HepG2 (cell line): ENCODE results near the gene EMC9. TPM values are rescaled to one million over a fixed set of nuclear protein-coding genes. Genes with fewer than 3 reads are reported as not detected.

Experiments
- ATAD3A ChIP-seq: sonication (generic); formaldehyde crosslinking; IDR thresholded peaks from 2 replicates; pipeline ENCODE4 v1.4.0; 2020; ENCODE audit warnings: missing genetic modification reagents
- CBX2 ChIP-seq, 2 experiments: fragments of 200-600 bp in 1 of 2; sonication (generic); formaldehyde crosslinking in 1 of 2; IDR thresholded peaks; 2 replicates each; pipeline versions ENCODE4 v1.7.0 to v1.8.1; 2018 to 2022; ENCODE audit warnings: low read depth in 2 of 2, low read length in 1 of 2, mild to moderate bottlenecking in 1 of 2, missing genetic modification reagents in 1 of 2
- CC2D1A ChIP-seq: sonication (generic); formaldehyde crosslinking; IDR thresholded peaks from 2 replicates; pipeline ENCODE4 v1.8.1; 2023; ENCODE audit warnings: mild to moderate bottlenecking, missing genetic modification reagents
- FOXC1 ChIP-seq: sonication (generic); formaldehyde crosslinking; IDR thresholded peaks from 2 replicates; pipeline ENCODE4 v1.8.0; 2022; ENCODE audit warnings: mild to moderate bottlenecking, missing genetic modification reagents, borderline replicate concordance
- HHEX ChIP-seq: IDR thresholded peaks from 2 replicates; pipeline ENCODE4 v1.6.1; 2016; ENCODE audit warnings: control low read depth
- HMGA1 ChIP-seq: sonication (generic); formaldehyde crosslinking; conservative IDR thresholded peaks from 2 replicates; pipeline ENCODE4 v1.4.0; 2020; ENCODE audit warnings: missing genetic modification reagents
- HNRNPH1 ChIP-seq: fragments of 200-400 bp; formaldehyde crosslinking; optimal IDR thresholded peaks from 2 replicates; pipeline ENCODE3; 2017; ENCODE audit warnings: mild to moderate bottlenecking, low read depth, low read length
- KDM2A ChIP-seq: sonication (generic); formaldehyde crosslinking; IDR thresholded peaks from 2 replicates; pipeline ENCODE4 v1.4.0; 2020; ENCODE audit warnings: low read depth, missing genetic modification reagents, borderline replicate concordance
- MED1 ChIP-seq: sonication (generic); formaldehyde crosslinking; IDR thresholded peaks from 2 replicates; pipeline ENCODE4 v1.4.0; 2020; ENCODE audit warnings: missing genetic modification reagents
- NCOR1 ChIP-seq: fragments of 200-600 bp; sonication (generic); IDR thresholded peaks from 2 replicates; pipeline ENCODE4 v1.7.0; 2017; ENCODE audit warnings: antibody characterized with exemption, low read length, borderline replicate concordance
- NFIC ChIP-seq: IDR thresholded peaks from 2 replicates; pipeline ENCODE4 v1.6.1; 2012; ENCODE audit warnings: mild to moderate bottlenecking, low read length, inconsistent platforms
- RAD21 ChIP-seq: fragments of 450-650 bp; formaldehyde crosslinking; IDR thresholded peaks from 2 replicates; pipeline ENCODE4 v1.5.0; 2020; ENCODE audit warnings: mild to moderate bottlenecking
- RBFOX2 ChIP-seq: fragments of 200-400 bp; formaldehyde crosslinking; IDR thresholded peaks from 2 replicates; pipeline ENCODE4 v1.6.1; 2017; ENCODE audit warnings: low read depth, mild to moderate bottlenecking, low read length
- RFX3 ChIP-seq: IDR thresholded peaks from 2 replicates; pipeline ENCODE4 v1.6.1; 2016; ENCODE audit warnings: missing biosample characterization, missing genetic modification reagents
- RFXAP ChIP-seq: sonication (generic); formaldehyde crosslinking; IDR thresholded peaks from 2 replicates; pipeline ENCODE4 v1.4.0; 2020; ENCODE audit warnings: missing genetic modification reagents, borderline replicate concordance
- TGIF2 ChIP-seq: IDR thresholded peaks from 2 replicates; pipeline ENCODE4 v1.6.1; 2016; ENCODE audit warnings: control low read depth, missing compliant biosample characterization
- ZNF10 ChIP-seq: sonication (generic); formaldehyde crosslinking; IDR thresholded peaks from 2 replicates; pipeline ENCODE4 v1.4.0; 2020; ENCODE audit warnings: mild to moderate bottlenecking, low read depth, missing genetic modification reagents, borderline replicate concordance
- ZNF121 ChIP-seq: sonication (generic); formaldehyde crosslinking; IDR thresholded peaks from 2 replicates; pipeline ENCODE4 v1.5.0; 2020; ENCODE audit warnings: mild to moderate bottlenecking, missing genetic modification reagents
- ZNF251 ChIP-seq: sonication (generic); formaldehyde crosslinking; IDR thresholded peaks from 2 replicates; pipeline ENCODE4 v1.9.0; 2021; ENCODE audit warnings: mild to moderate bottlenecking, missing genetic modification reagents
- ZNF343 ChIP-seq: sonication (generic); formaldehyde crosslinking; IDR thresholded peaks from 2 replicates; pipeline ENCODE4 v1.4.0; 2020; ENCODE audit warnings: mild to moderate bottlenecking, missing genetic modification reagents
- ZNF350 ChIP-seq: sonication (generic); formaldehyde crosslinking; IDR thresholded peaks from 2 replicates; pipeline ENCODE4 v1.4.0; 2020; ENCODE audit warnings: mild to moderate bottlenecking, low read depth, missing genetic modification reagents, borderline replicate concordance
- ZNF672 ChIP-seq: sonication (generic); formaldehyde crosslinking; IDR thresholded peaks from 2 replicates; pipeline ENCODE4 v1.8.1; 2022; ENCODE audit warnings: missing genetic modification reagents
- ZNF678 ChIP-seq: sonication (generic); formaldehyde crosslinking; IDR thresholded peaks from 2 replicates; pipeline ENCODE4 v1.4.0; 2020; ENCODE audit warnings: mild to moderate bottlenecking, missing genetic modification reagents
- ZNF792 ChIP-seq: IDR thresholded peaks from 2 replicates; pipeline ENCODE4 v1.6.1; 2016
- polyA plus RNA-seq, 8 experiments: library from polyadenylated mRNA; depleted of rRNA in 3 of 8; stranded (reverse) in 7 of 8; unstranded in 1 of 8; fragments of >200 nt; fragmentation: Illumina TruSeq in 4 of 8; extraction: Trizol in 4 of 8; gene quantifications; 2 replicates each; pipeline versions ENCODE4 v1.2.1 to v1.2.3, GENCODE V29; 2011 to 2016; ENCODE audit warnings: low read depth in 4 of 8, missing spikeins in 1 of 8, mixed read lengths in 1 of 8; ENCODE audit not compliant: insufficient read depth in 1 of 8
- total RNA-seq, 5 experiments: library from RNA; depleted of rRNA; stranded (reverse); fragments of >200 nt; fragmentation: Illumina TruSeq; extraction: Trizol; gene quantifications; 2 replicates each; pipeline ENCODE4 v1.2.3, GENCODE V29; 2016; ENCODE audit warnings: low read depth in 1 of 5
- TF ChIP-seq, protein P1 (sequence below): sonication (generic); formaldehyde crosslinking; IDR thresholded peaks from 2 replicates; pipeline ENCODE4 v1.5.1; 2020; ENCODE audit warnings: missing genetic modification reagents, mild to moderate bottlenecking, borderline replicate concordance
- TF ChIP-seq, protein P2 (sequence below): sonication (generic); formaldehyde crosslinking; IDR thresholded peaks from 2 replicates; pipeline ENCODE4 v1.4.0; 2020; ENCODE audit warnings: mild to moderate bottlenecking, missing genetic modification reagents
- TF ChIP-seq, protein P3 (sequence below): sonication (generic); formaldehyde crosslinking; IDR thresholded peaks from 2 replicates; pipeline ENCODE4 v1.8.1; 2022; ENCODE audit warnings: low read depth, mild to moderate bottlenecking, missing genetic modification reagents

The EMC9 gene
- total and polyA plus RNA-seq, 2 of the 13 experiments (the other 11 are each of a cell fraction or from before 2014, with no cell fraction given) = 60.5 to 78.7 TPM

DNA sequence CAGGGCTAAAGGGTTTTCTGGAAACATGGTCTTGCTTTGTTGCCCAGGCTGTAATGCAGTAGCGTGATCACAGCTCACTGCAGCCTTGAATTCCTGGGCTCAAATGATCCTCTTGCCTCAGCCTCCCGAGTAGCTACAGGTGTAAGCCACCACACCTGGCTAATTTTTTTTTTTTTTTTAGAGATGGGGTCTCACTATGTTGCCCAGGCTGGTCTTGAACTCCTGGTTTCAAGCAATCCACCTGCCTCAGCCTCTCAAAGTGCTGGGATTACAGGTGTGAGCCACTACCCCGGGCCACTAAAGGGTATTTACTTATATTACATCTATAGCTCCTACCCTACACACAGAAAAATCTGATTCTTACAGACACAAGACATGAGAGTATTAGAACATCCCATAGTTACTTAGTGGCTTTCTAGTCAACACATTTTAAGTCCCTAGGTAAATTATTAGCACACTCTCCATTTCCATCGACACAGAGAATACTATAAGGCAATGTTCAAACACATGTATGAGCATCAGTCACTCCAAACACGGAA is 33.0 kb downstream of the EMC9 start (continued):
- TF ChIP-seq KDM2A (CRISPR knock-in tag) (no peak), FOXC1 (CRISPR knock-in tag) (peak; percentile 22; the same call in 1 of the 2 replicates), ZNF121 (CRISPR knock-in tag) (peak; percentile 92), ZNF792 (CRISPR knock-in tag) (no peak), HHEX (peak; percentile 5; the same call in 1 of the 2 replicates), TGIF2 (CRISPR knock-in tag) (no peak), MED1 (CRISPR knock-in tag) (no peak), NCOR1 (no peak), ATAD3A (CRISPR knock-in tag) (no peak), RFX3 (no peak), HMGA1 (CRISPR knock-in tag) (peak; percentile 99; the same call in 1 of the 2 replicates), ZNF251 (CRISPR knock-in tag) (no peak), ZNF10 (CRISPR knock-in tag) (no peak), ZNF678 (CRISPR knock-in tag) (no peak; the same call in 1 of the 2 replicates), CBX2 (IDR thresholded peaks at IDR 0.05; ENCODE audit: low read depth, low read length) (no peak), CBX2 (CRISPR knock-in tag; IDR thresholded peaks at IDR 0.05; ENCODE audit: low read depth) (no peak), ZNF343 (CRISPR knock-in tag) (0 out of 2 replicates have a peak, but pooled peaks have one; percentile 10), ZNF350 (peak; percentile 35; the same call in 1 of the 2 replicates), NFIC (no peak), RBFOX2 (no peak), RAD21 (CRISPR knock-in tag) (no peak), CC2D1A (peak; percentile 17; the same call in 1 of the 2 replicates), ZNF672 (CRISPR knock-in tag) (no peak), HNRNPH1 (no peak), RFXAP (CRISPR knock-in tag) (no peak)
- TF ChIP-seq, protein P1, sequence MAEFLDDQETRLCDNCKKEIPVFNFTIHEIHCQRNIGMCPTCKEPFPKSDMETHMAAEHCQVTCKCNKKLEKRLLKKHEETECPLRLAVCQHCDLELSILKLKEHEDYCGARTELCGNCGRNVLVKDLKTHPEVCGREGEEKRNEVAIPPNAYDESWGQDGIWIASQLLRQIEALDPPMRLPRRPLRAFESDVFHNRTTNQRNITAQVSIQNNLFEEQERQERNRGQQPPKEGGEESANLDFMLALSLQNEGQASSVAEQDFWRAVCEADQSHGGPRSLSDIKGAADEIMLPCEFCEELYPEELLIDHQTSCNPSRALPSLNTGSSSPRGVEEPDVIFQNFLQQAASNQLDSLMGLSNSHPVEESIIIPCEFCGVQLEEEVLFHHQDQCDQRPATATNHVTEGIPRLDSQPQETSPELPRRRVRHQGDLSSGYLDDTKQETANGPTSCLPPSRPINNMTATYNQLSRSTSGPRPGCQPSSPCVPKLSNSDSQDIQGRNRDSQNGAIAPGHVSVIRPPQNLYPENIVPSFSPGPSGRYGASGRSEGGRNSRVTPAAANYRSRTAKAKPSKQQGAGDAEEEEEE (CRISPR knock-in tag) = no peak
- TF ChIP-seq, protein P2, sequence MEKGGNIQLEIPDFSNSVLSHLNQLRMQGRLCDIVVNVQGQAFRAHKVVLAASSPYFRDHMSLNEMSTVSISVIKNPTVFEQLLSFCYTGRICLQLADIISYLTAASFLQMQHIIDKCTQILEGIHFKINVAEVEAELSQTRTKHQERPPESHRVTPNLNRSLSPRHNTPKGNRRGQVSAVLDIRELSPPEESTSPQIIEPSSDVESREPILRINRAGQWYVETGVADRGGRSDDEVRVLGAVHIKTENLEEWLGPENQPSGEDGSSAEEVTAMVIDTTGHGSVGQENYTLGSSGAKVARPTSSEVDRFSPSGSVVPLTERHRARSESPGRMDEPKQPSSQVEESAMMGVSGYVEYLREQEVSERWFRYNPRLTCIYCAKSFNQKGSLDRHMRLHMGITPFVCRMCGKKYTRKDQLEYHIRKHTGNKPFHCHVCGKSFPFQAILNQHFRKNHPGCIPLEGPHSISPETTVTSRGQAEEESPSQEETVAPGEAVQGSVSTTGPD (CRISPR knock-in tag) = no peak
- TF ChIP-seq, protein P3, sequence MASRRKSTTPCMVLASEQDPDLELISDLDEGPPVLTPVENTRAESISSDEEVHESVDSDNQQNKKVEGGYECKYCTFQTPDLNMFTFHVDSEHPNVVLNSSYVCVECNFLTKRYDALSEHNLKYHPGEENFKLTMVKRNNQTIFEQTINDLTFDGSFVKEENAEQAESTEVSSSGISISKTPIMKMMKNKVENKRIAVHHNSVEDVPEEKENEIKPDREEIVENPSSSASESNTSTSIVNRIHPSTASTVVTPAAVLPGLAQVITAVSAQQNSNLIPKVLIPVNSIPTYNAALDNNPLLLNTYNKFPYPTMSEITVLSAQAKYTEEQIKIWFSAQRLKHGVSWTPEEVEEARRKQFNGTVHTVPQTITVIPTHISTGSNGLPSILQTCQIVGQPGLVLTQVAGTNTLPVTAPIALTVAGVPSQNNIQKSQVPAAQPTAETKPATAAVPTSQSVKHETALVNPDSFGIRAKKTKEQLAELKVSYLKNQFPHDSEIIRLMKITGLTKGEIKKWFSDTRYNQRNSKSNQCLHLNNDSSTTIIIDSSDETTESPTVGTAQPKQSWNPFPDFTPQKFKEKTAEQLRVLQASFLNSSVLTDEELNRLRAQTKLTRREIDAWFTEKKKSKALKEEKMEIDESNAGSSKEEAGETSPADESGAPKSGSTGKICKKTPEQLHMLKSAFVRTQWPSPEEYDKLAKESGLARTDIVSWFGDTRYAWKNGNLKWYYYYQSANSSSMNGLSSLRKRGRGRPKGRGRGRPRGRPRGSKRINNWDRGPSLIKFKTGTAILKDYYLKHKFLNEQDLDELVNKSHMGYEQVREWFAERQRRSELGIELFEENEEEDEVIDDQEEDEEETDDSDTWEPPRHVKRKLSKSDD (CRISPR knock-in tag) = no peak
